ENCODE results near the gene PTPRH.

The PTPRH gene

GRCh38 chr19:55132453-55133129, 76.7 kb downstream of the PTPRH start:
- DNase-seq (ENCODE audit: low read depth) = no peak

- no peak for DNase-seq (ENCODE audit: low read depth)
Observed at GRCh38 chr19:55131421-55131820, 77.9 kb downstream of the PTPRH start.

Measured in activated T-cell treated with anti-CD3 and anti-CD28 coated beads for 24 hours (primary cell).